ENCODE measurements around the gene CR1L. TPM values are rescaled to one million over a fixed set of nuclear protein-coding genes. Genes with fewer than 3 reads are reported as not detected.
"Not testable (repeated sequence)": the region's sequence is repeated elsewhere in the genome, so short reads cannot be mapped to it uniquely, and the experiment has no call there.

The CR1L gene
- total and polyA plus RNA-seq, 7 donors: 0.05 TPM; not detected in 6

DNA sequence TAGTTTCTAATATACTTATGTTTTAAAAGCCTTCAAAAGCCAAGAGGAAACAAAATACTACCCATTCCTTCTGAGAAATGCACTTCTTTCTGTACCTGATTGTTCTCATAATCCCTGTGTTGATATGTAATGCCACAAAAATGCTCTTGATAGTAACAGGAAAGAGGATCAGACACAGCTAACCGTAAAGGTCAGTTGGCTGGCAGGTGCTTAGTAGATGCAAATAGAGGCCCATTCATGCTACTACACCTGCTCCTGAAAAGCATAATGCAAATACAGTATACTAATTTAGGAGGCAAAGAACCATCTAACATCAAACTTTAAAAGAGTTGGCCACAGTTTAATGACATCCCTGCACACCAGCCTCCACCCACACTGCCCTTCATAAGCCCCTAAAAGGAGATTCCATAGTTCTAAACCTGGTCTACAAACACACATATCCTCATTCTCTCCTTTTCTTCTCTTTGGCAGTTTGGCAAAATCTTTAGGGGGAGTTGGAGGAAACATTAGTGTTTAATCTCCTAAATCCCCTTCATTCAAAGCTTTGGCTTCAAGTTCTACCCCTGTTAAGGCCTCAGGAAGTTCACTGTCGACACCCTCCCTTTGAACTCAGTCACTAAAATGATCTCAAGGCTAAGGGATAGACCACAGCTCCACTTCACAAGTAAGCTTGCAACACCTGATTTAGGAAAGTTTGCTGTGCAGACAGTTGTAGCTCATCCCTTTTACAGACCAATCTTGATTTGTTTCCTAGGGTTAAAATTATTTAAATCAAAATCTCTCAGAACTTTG, 104.0 kb downstream of the CR1L start:
- H3K9me3 ChIP-seq: no peaks in the 10 kb centered on the region
- intact Hi-C loops (cut with DNase I): no loop called here
- H3K36me3 ChIP-seq (ENCODE audit: insufficient read depth in 1 of 2, low read depth in 1 of 2): no peaks in the 10 kb centered on the region
- DNase-seq: no peak
- no peak overlapping the region for H3K4me3 ChIP-seq
- peaks cover 19% of the 10 kb centered on the region for H3K4me1 ChIP-seq
- no peak for ATAC-seq
- no peak overlapping the region for H3K27ac ChIP-seq
- TF ChIP-seq, protein P1, sequence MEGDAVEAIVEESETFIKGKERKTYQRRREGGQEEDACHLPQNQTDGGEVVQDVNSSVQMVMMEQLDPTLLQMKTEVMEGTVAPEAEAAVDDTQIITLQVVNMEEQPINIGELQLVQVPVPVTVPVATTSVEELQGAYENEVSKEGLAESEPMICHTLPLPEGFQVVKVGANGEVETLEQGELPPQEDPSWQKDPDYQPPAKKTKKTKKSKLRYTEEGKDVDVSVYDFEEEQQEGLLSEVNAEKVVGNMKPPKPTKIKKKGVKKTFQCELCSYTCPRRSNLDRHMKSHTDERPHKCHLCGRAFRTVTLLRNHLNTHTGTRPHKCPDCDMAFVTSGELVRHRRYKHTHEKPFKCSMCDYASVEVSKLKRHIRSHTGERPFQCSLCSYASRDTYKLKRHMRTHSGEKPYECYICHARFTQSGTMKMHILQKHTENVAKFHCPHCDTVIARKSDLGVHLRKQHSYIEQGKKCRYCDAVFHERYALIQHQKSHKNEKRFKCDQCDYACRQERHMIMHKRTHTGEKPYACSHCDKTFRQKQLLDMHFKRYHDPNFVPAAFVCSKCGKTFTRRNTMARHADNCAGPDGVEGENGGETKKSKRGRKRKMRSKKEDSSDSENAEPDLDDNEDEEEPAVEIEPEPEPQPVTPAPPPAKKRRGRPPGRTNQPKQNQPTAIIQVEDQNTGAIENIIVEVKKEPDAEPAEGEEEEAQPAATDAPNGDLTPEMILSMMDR (IDR thresholded peaks at IDR 0.05): no peak
- no peaks in the 10 kb centered on the region for H3K27me3 ChIP-seq (ENCODE audit: insufficient read depth in 3 of 3, low read length in 2 of 3)
- 33 to 41% (median 34%) methylated on average over 2 of the region's 2 CpGs for WGBS, 3 donors

GRCh38 chr1:207750631-207751305, 105.8 kb downstream of the CR1L start:
- TF ChIP-seq, protein P1 (IDR thresholded peaks at IDR 0.05): no peak
- Histone ChIP-seq H3K4me3 (peak overlapping the region; percentile 76), H3K36me3 (ENCODE audit: insufficient read depth in 1 of 2, low read depth in 1 of 2) (no peaks in the 10 kb centered on the region), H3K27me3 (ENCODE audit: insufficient read depth in 3 of 3, low read length in 2 of 3) (no peaks in the 10 kb centered on the region), H3K9me3 (no peaks in the 10 kb centered on the region), H3K27ac (peak overlapping the region; percentile 78), H3K4me1 (peaks cover 36% of the 10 kb centered on the region)
- no peak for ATAC-seq
- no peak for DNase-seq
- 49 to 63% (median 57%) methylated on average over 5 of the region's 5 CpGs for WGBS, 3 donors
- intact Hi-C loops (cut with DNase I): loop anchor here in 1 of 2 donors (5.0 kb wide), 1 partner anchor 47 kb away; no protein-coding TSS in a partner anchor

DNA sequence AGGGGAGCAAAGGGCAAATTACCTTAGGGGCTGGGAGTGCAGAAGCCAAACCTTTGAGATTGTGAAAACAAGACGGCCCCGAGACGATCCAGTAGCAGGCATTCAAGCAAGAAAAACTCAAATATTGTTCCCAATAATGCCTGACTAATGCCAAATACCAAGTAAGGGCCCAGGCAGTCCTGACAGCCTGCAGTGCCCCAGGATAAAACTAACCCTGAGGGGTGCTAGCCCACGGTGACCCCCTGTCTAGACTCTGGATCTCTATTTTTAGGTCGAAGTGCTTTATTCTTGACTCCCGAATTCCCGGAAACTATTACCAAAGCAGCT, 106.5 kb downstream of the CR1L start:
- H3K36me3 ChIP-seq (ENCODE audit: insufficient read depth in 1 of 2, low read depth in 1 of 2): not testable (repeated sequence)

GRCh38 chr1:207751790-207752455, 107.0 kb downstream of the CR1L start, which contains the start of gene CD46:
CD46 (plus strand) TSS chr1:207752054; CDS start chr1:207752213, 159 bp downstream.
- Histone ChIP-seq H3K4me1 (peaks cover 41% of the 10 kb centered on the region), H3K27ac (peak within 1 kb of the TSS; percentile 78), H3K4me3 (peak within 1 kb of the TSS; percentile 76), H3K9me3 (no peaks in the 10 kb centered on the region), H3K27me3 (ENCODE audit: insufficient read depth in 3 of 3, low read length in 2 of 3) (no peaks in the 10 kb centered on the region), H3K36me3 (ENCODE audit: insufficient read depth in 1 of 2, low read depth in 1 of 2) (peaks cover 0 to 1% of the 10 kb centered on the region in 2 donors)
- intact Hi-C loops (cut with DNase I): loop anchor here in 1 of 2 donors (5.0 kb wide), 1 partner anchor 45 kb away; no protein-coding TSS in a partner anchor
- ATAC-seq: peak; percentile 99 to 100 (median 100)
- DNase-seq: peak; percentile 98 to 99
- 0% methylated on average over 48 to 55 of the region's 55 CpGs for WGBS, 3 donors
- TF ChIP-seq, protein P1 (IDR thresholded peaks at IDR 0.05): no peak

More for the DNA sequence above, 106.5 kb downstream of the CR1L start:
- not testable (repeated sequence) for DNase-seq; H3K9me3 ChIP-seq; H3K27me3 ChIP-seq (ENCODE audit: insufficient read depth in 3 of 3, low read length in 2 of 3)
- Histone ChIP-seq H3K4me3 (peak overlapping the region; percentile 76), H3K4me1 (peaks cover 41% of the 10 kb centered on the region), H3K27ac (peak overlapping the region; percentile 78)
- intact Hi-C loops (cut with DNase I): loop anchor here in 1 of 2 donors (5.0 kb wide), 1 partner anchor 46 kb away; no protein-coding TSS in a partner anchor
- 4 to 8% (median 5%) methylated on average over 7 of the region's 7 CpGs for WGBS, 3 donors
- peak in 1 of 4 donors; percentile 5 for ATAC-seq

Data from psoas muscle (tissue), 8 donors.